COLO829 (cell line): Measurements from ENCODE around the gene POP4.

Experiments used
- DNase-seq: peaks from one replicate; pipeline ENCODE4 v3.0.0; 2012; ENCODE audit warnings: low spot score

The POP4 gene

GRCh38 chr19:29576761-29577648, 29.1 kb upstream of the POP4 start:
- peak; percentile 45 for DNase-seq

- no peak for DNase-seq
Measured at GRCh38 chr19:29577649-29577963, 28.5 kb upstream of the POP4 start.

- DNase-seq: no peak
Measured at GRCh38 chr19:29578349-29578748, 27.7 kb upstream of the POP4 start.

DNA sequence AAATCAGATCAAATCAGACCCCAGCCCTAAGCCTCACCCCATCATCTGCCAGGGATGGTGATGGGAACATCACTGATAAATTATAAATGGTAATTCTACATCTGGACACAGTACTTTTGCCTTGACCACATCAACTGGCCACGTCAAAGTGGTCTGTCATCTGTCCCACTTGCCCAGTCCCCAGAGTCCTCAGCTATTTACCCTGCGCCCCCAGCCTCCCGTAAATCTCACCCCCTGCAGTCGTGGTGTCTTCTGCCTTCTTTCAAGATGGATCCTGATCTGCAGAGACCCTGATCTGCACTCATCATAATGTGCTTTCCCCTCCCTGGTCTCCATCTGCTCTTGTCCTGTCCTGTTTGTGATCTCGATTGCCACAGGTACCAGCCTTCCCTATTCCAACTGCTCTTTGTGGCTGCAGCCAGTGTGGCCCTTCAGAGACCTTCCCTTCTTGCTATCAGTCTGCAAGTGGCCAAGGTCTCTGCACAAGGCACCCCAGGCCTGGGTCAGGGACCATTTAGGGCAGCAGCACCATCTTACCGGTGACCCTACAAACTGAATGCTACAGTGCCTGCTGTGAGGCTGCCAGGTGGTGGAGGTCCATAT, 26.7 kb upstream of the POP4 start:
- no peak for DNase-seq

GRCh38 chr19:29581398-29581797, 24.7 kb upstream of the POP4 start:
- no peak for DNase-seq

DNA sequence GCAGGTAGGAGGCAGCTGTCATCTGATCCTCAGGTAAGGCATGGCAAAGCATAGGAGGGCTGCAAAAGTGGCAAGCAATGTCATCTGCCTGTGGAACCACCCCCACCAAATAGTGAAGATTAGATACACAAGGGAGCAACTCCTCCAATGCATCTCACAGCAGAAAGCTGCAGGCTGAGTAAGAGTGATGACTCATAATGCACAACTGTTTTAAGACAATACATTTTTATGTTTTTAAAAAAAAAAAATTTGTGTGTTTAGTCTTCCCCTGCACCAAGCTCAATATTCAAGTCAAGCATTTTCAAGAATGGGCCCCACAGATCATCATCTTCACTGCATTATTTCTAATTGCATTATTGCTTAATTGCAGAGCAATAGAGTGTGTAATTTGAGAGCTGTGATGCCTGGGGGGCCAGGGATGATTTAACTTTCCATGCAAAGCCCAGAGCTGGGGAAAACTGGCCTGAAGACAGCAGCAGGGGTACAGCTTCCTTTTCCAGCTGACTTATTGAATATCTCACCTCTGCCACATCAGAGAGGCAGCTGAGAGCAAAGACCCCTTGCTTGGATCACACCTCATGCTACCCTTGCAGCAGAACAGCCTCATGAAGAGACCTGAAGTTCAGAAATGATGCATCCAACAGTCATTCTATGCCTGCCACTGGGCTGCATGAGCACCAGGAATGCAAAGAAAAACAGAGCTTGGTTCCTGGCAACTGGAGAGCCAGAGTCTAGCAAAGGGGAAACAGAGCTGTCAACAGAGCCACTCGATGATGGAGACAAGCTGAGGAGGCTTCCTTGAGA, 22.7 kb upstream of the POP4 start:
- peak; percentile 84 for DNase-seq

DNA sequence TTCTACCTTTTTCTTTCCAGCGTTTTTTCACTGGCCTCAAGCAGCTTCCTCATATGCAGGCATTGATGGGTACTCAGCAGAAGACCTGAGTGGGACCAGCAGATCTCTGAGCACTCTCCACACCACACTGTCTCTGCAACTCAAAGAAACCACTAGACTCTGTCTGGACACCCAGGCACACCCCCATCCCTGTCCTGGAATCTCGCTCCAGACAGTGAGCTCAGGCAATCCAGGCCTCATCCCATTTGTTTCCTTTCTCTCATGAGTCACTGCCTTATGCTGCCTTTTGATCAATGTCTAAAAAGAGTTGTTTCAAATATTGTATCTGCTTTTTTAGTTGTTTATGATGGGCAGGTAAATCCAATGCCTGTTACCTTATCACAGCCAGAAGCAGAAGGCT, 19.7 kb upstream of the POP4 start:
- no peak for DNase-seq

- no peak for DNase-seq
Measured at GRCh38 chr19:29587059-29587458, 19.0 kb upstream of the POP4 start.

GRCh38 chr19:29587518-29587986, 18.5 kb upstream of the POP4 start:
- no peak for DNase-seq

- no peak for DNase-seq
Measured at GRCh38 chr19:29588095-29588494, 18.0 kb upstream of the POP4 start.

- no peak for DNase-seq
Measured at GRCh38 chr19:29590278-29590677, 15.8 kb upstream of the POP4 start.

GRCh38 chr19:29591670-29592069, 14.4 kb upstream of the POP4 start:
- DNase-seq: peak; percentile 40

DNA sequence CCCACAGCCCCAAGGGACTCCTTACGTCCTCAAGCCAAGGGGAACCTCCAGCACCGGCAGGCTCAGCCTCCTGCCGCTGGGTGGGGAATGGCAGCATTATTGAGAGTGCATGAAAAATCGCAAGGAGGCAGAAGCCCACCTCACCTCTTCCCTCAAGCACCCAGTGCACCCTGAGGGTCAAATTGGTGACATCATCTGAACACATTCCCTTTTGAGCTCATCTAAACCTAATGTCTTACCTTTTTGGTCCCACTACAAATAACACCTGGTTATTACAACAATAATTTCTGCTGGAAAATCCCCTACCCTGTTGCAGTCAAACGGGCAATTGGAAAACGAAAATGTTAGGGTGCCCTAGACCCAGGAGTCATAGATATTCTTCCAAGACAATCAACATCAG, 12.2 kb upstream of the POP4 start:
- DNase-seq: no peak

GRCh38 chr19:29596080-29596727, 9.9 kb upstream of the POP4 start:
- DNase-seq: no peak

- peak; percentile 36 for DNase-seq
Measured at GRCh38 chr19:29596885-29597525, 9.1 kb upstream of the POP4 start.

GRCh38 chr19:29598036-29598435, 8.0 kb upstream of the POP4 start:
- no peak for DNase-seq

GRCh38 chr19:29598496-29598895, 7.6 kb upstream of the POP4 start:
- DNase-seq: no peak

GRCh38 chr19:29603308-29603707, 2.8 kb upstream of the POP4 start:
- no peak for DNase-seq

DNA sequence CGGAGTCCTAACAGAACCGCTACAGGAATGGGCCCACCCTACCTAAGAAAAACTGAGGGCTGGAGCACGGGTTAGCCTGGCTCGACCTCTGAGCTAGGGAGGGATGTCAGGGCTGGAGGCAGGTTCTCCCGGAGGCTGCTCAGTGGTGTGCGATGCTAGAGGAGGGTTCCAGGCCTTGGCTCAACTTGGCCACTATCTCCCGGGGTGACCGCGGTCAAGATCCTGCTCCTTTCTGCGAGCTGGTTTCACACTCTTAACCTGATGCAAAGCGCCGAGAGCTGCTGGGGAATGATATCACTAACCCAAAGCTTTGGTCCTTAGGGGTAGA, 301 bp downstream of the POP4 start:
- DNase-seq: no peak

GRCh38 chr19:29609636-29610035, 3.6 kb downstream of the POP4 start:
- DNase-seq: no peak

GRCh38 chr19:29610213-29610573, 4.1 kb downstream of the POP4 start:
- DNase-seq: no peak
